MCF 10A (cell line): ENCODE results near the gene GFER. TPM values are rescaled to one million over a fixed set of nuclear protein-coding genes. Genes with fewer than 3 reads are reported as not detected.

Experiments
- BruUV-seq: library from RNA; stranded (reverse); fragments of 400-500 nt; replicated peaks from 2 replicates; lab custom pipeline; 2021; lab: Mats Ljungman, UMichigan
- CTCF ChIA-PET: fragments of 300-600 bp; sonication (Branson Sonifier 250); formaldehyde crosslinking; extraction: SDS; loops from one replicate; lab custom pipeline; 2021; ENCODE audit warnings: antibody characterized with exemption, inconsistent platforms; lab: Yijun Ruan, JAX
- POLR2A ChIA-PET: fragments of 300-600, 350-650 bp; sonication (Branson Sonifier 250); formaldehyde crosslinking; extraction: SDS; loops from one replicate; lab custom pipeline; 2020; ENCODE audit warnings: antibody characterized with exemption, inconsistent platforms; lab: Yijun Ruan, JAX
- DNase-seq: peaks from one replicate; pipeline ENCODE4 v3.0.0-alpha.2; 2018; ENCODE audit not compliant: unreplicated experiment
- H3K27ac Mint-ChIP-seq: one replicate; pipeline ENCODE4 v1.8.0; 2022; ENCODE audit warnings: mild to moderate bottlenecking, low read depth, mixed read lengths; ENCODE audit not compliant: unreplicated experiment
- H3K27me3 Mint-ChIP-seq: one replicate; pipeline ENCODE4 v1.8.0; 2022; ENCODE audit warnings: mixed read lengths; ENCODE audit not compliant: insufficient read depth, unreplicated experiment
- H3K36me3 Mint-ChIP-seq: one replicate; pipeline ENCODE4 v1.8.0; 2022; ENCODE audit warnings: mild to moderate bottlenecking, moderate library complexity, mixed read lengths; ENCODE audit not compliant: insufficient read depth, unreplicated experiment
- H3K4me1 Mint-ChIP-seq: one replicate; pipeline ENCODE4 v1.8.0; 2022; ENCODE audit warnings: mixed read lengths; ENCODE audit not compliant: insufficient read depth, unreplicated experiment
- H3K4me3 Mint-ChIP-seq: one replicate; pipeline ENCODE4 v1.8.0; 2022; ENCODE audit warnings: mild to moderate bottlenecking, moderate library complexity, mixed read lengths; ENCODE audit not compliant: unreplicated experiment
- H3K9me3 Mint-ChIP-seq: one replicate; pipeline ENCODE4 v1.8.0; 2022; ENCODE audit warnings: mixed read lengths; ENCODE audit not compliant: unreplicated experiment
- CTCF ChIP-seq: fragments of 200-600 bp; IDR thresholded peaks from one replicate; pipeline ENCODE4 v1.8.0; 2022; ENCODE audit warnings: antibody characterized with exemption, mild to moderate bottlenecking; ENCODE audit not compliant: unreplicated experiment
- intact Hi-C: fragments of 100-400 bp; cut with micrococcal nuclease; formaldehyde crosslinking; loops from 2 replicates; pipeline ENCODE4 v1.14.1; 2022
- total RNA-seq: library from RNA; stranded (reverse); gene quantifications from 2 replicates; pipeline ENCODE4 v1.2.3, GENCODE V29; 2022

Gene GFER
- total RNA-seq, 1 experiment from 2014 or later, result 40.8 TPM

GRCh38 chr16:2037115-2037514 lies 53.1 kb downstream of the GFER start:
- POLR2A ChIA-PET, result interaction anchor here (0.7 kb wide), 1 partner anchor 226 kb away, joined by 4 read pairs; no protein-coding TSS in a partner anchor
- intact Hi-C loops, result no loop called here
- Mint-ChIP-seq H3K27ac (no peak overlapping the region), H3K9me3 (no peaks in the 10 kb centered on the region), H3K4me3 (no peak overlapping the region), H3K4me1 (no peaks in the 10 kb centered on the region), H3K27me3 (no peaks in the 10 kb centered on the region), H3K36me3 (no peaks in the 10 kb centered on the region)
- no peak for TF ChIP-seq CTCF
- no peak for DNase-seq
- no TSS peak for BruUV-seq
- CTCF ChIA-PET, result no interaction called here

Other genes starting within 250 kb of the GFER start
- 44.0 and 44.8 TPM in 2 replicates for gene NME3, start 212.7 kb upstream of the GFER start, total RNA-seq
- 20.6 TPM in 2 replicates for gene EME2, start 211.4 kb upstream of the GFER start, total RNA-seq
- gene MRPS34, start 211.1 kb upstream of the GFER start, total RNA-seq, result 82.2 and 102 TPM in 2 replicates
- 21.6 and 22.2 TPM in 2 replicates for gene SPSB3, start 201.6 kb upstream of the GFER start, total RNA-seq
- 71.3 and 73.9 TPM in 2 replicates for gene NUBP2, start 201.2 kb upstream of the GFER start, total RNA-seq
- gene IGFALS, start 190.5 kb upstream of the GFER start, total RNA-seq, result not detected in 2 replicates
- 44.5 and 69.8 TPM in 2 replicates for gene HAGH, start 157.4 kb upstream of the GFER start, total RNA-seq
- gene FAHD1, start 157.0 kb upstream of the GFER start, total RNA-seq, result 18.4 and 21.4 TPM in 2 replicates
- gene MEIOB, start 112.0 kb upstream of the GFER start, total RNA-seq, result not detected in 2 replicates
- gene HS3ST6, start 65.8 kb upstream of the GFER start, total RNA-seq, result not detected in 2 replicates
- gene MSRB1, start 41.0 kb upstream of the GFER start, total RNA-seq, result 5.8 and 7.4 TPM in 2 replicates
- not detected in 2 replicates for gene RPL3L, start 29.5 kb upstream of the GFER start, total RNA-seq
- gene NDUFB10, start 24.7 kb upstream of the GFER start, total RNA-seq, result 202 TPM in 2 replicates
- 4,760 and 4,836 TPM in 2 replicates for gene RPS2, start 19.4 kb upstream of the GFER start, total RNA-seq
- gene RNF151, start 17.3 kb upstream of the GFER start, total RNA-seq, result 0.39 TPM in 1 of 2 replicates, not detected in the other
- gene TBL3, start 12.1 kb upstream of the GFER start, total RNA-seq, result 25.8 and 26.8 TPM in 2 replicates
- 1.1 TPM in 1 of 2 replicates, not detected in the other for gene NOXO1, start 2.7 kb upstream of the GFER start, total RNA-seq
- gene SYNGR3, start 5.8 kb downstream of the GFER start, total RNA-seq, result 0.68 and 1.1 TPM in 2 replicates
- gene ZNF598, start 25.6 kb downstream of the GFER start, total RNA-seq, result 177 and 252 TPM in 2 replicates
- gene NPW, start 35.6 kb downstream of the GFER start, total RNA-seq, result 4.9 and 7.7 TPM in 2 replicates
- gene NHERF2, start 42.7 kb downstream of the GFER start, total RNA-seq, result 8.5 and 14.5 TPM in 2 replicates
- 16.4 and 17.7 TPM in 2 replicates for gene NTHL1, start 63.6 kb downstream of the GFER start, total RNA-seq
- gene TSC2, start 63.8 kb downstream of the GFER start, total RNA-seq, result 99.8 and 136 TPM in 2 replicates
- gene PKD1, start 151.7 kb downstream of the GFER start, total RNA-seq, result 159 and 187 TPM in 2 replicates
- gene RAB26, start 164.4 kb downstream of the GFER start, total RNA-seq, result 0.81 and 1.0 TPM in 2 replicates
- 87.4 and 98.6 TPM in 2 replicates for gene TRAF7, start 171.6 kb downstream of the GFER start, total RNA-seq
- 0.10 and 0.14 TPM in 2 replicates for gene CASKIN1, start 212.4 kb downstream of the GFER start, total RNA-seq
- 63.4 and 87.6 TPM in 2 replicates for gene MLST8, start 221.3 kb downstream of the GFER start, total RNA-seq
- 4.6 and 5.2 TPM in 2 replicates for gene BRICD5, start 226.7 kb downstream of the GFER start, total RNA-seq
- gene PGP, start 230.6 kb downstream of the GFER start, total RNA-seq, result 11.3 and 12.0 TPM in 2 replicates
- gene E4F1, start 239.4 kb downstream of the GFER start, total RNA-seq, result 26.2 and 28.4 TPM in 2 replicates